HG03103 (cell line): ENCODE measurements around the gene CRLF3.
"Not testable (repeated sequence)": the region's sequence is repeated elsewhere in the genome, so short reads cannot be mapped to it uniquely, and the experiment has no call there.

Source experiments
- ATAC-seq: cut with Tn5 transposase; IDR thresholded peaks from one replicate; pipeline ENCODE4 v1.9.1; 2021; ENCODE audit warnings: low read depth; ENCODE audit not compliant: unreplicated experiment

CRLF3 gene

GRCh38 chr17:30816165-30816564 lies 8.3 kb downstream of the CRLF3 start:
- ATAC-seq: no peak

GRCh38 chr17:30814860-30815259 lies 9.6 kb downstream of the CRLF3 start:
- not testable (repeated sequence) for ATAC-seq

GRCh38 chr17:30814236-30814635 lies 10.3 kb downstream of the CRLF3 start:
- ATAC-seq: not testable (repeated sequence)

- no peak for ATAC-seq
Observed at GRCh38 chr17:30812218-30813177, 12.0 kb downstream of the CRLF3 start.

GRCh38 chr17:30809867-30810266 lies 14.6 kb downstream of the CRLF3 start:
- ATAC-seq: no peak

GRCh38 chr17:30808785-30809286 lies 15.7 kb downstream of the CRLF3 start:
- peak; percentile 86 for ATAC-seq

- no peak for ATAC-seq
Observed at GRCh38 chr17:30807896-30808295, 16.6 kb downstream of the CRLF3 start.

GRCh38 chr17:30805944-30806456 lies 18.5 kb downstream of the CRLF3 start:
- no peak for ATAC-seq

GRCh38 chr17:30801671-30802070 lies 22.8 kb downstream of the CRLF3 start:
- ATAC-seq: no peak

- no peak for ATAC-seq
Observed at GRCh38 chr17:30796016-30796415, 28.5 kb downstream of the CRLF3 start.

- ATAC-seq: no peak
Observed at GRCh38 chr17:30794372-30794771, 30.1 kb downstream of the CRLF3 start.

GRCh38 chr17:30793282-30793977 lies 31.1 kb downstream of the CRLF3 start:
- no peak for ATAC-seq

GRCh38 chr17:30790279-30790678 lies 34.2 kb downstream of the CRLF3 start:
- ATAC-seq: no peak

GRCh38 chr17:30788918-30789317 lies 35.6 kb downstream of the CRLF3 start:
- ATAC-seq: no peak

- no peak for ATAC-seq
Observed at GRCh38 chr17:30782206-30782605, 42.3 kb downstream of the CRLF3 start.

GRCh38 chr17:30780343-30780742 lies 44.1 kb downstream of the CRLF3 start:
- ATAC-seq: no peak

- ATAC-seq: not testable (repeated sequence)
Observed at GRCh38 chr17:30768771-30769170, 55.7 kb downstream of the CRLF3 start.

- ATAC-seq: not testable (repeated sequence)
Observed at GRCh38 chr17:30767641-30768404, 56.7 kb downstream of the CRLF3 start.

GRCh38 chr17:30761060-30761459 lies 63.4 kb downstream of the CRLF3 start:
- ATAC-seq: no peak

GRCh38 chr17:30753291-30753690 lies 71.2 kb downstream of the CRLF3 start:
- not testable (repeated sequence) for ATAC-seq
